ENCODE results near the gene MRPL22. TPM values are rescaled to one million over a fixed set of nuclear protein-coding genes. Genes with fewer than 3 reads are reported as not detected.

MRPL22 gene
- total and polyA plus RNA-seq, 2 of the 13 experiments (the other 11 are each of a cell fraction or from before 2014, with no cell fraction given): 66.8 to 84.8 TPM

GRCh38 chr5:155008669-155009068, 67.8 kb downstream of the MRPL22 start (continued):
- no peak for TF ChIP-seq ZNF354B (CRISPR knock-in tag; IDR thresholded peaks at IDR 0.05)
- TF ChIP-seq ZNF891 (CRISPR knock-in tag; IDR thresholded peaks at IDR 0.05): no peak
- TF ChIP-seq EEA1 (CRISPR knock-in tag; IDR thresholded peaks at IDR 0.05; ENCODE audit: borderline replicate concordance): no peak
- peak; percentile 83 for TF ChIP-seq FOSL1 (CRISPR knock-in tag; IDR thresholded peaks at IDR 0.05; ENCODE audit: borderline replicate concordance)
- peak; percentile 74 for TF ChIP-seq HDAC1 (CRISPR knock-in tag; IDR thresholded peaks at IDR 0.05)
- no peak for TF ChIP-seq PATZ1 (CRISPR knock-in tag; IDR thresholded peaks at IDR 0.05)
- TF ChIP-seq ZNF609 (CRISPR knock-in tag; IDR thresholded peaks at IDR 0.05; ENCODE audit: borderline replicate concordance): no peak
- TF ChIP-seq ZNF460 (CRISPR knock-in tag; IDR thresholded peaks at IDR 0.05; ENCODE audit: borderline replicate concordance): no peak
- TF ChIP-seq ZNF841 (CRISPR knock-in tag; IDR thresholded peaks at IDR 0.05; ENCODE audit: borderline replicate concordance): no peak
- TF ChIP-seq IRF2 (CRISPR knock-in tag; IDR thresholded peaks at IDR 0.05): 0 out of 2 replicates have a peak, but pooled peaks have one; percentile 47
- peak; percentile 99 for TF ChIP-seq FOSL2 (CRISPR knock-in tag; IDR thresholded peaks at IDR 0.05)
- TF ChIP-seq GABPA (IDR thresholded peaks at IDR 0.05; ENCODE audit: low read depth, low read length): no peak
- TF ChIP-seq GABPA (CRISPR knock-in tag; IDR thresholded peaks at IDR 0.05; ENCODE audit: low read depth): no peak
- TF ChIP-seq ZSCAN21 (CRISPR knock-in tag; IDR thresholded peaks at IDR 0.05; ENCODE audit: borderline replicate concordance): no peak
- no peak for TF ChIP-seq ARNT2 (CRISPR knock-in tag; IDR thresholded peaks at IDR 0.05; ENCODE audit: low read depth)
- TF ChIP-seq ZSCAN9 (CRISPR knock-in tag; IDR thresholded peaks at IDR 0.05; ENCODE audit: borderline replicate concordance): no peak
- no peak for TF ChIP-seq ZNF619 (CRISPR knock-in tag; IDR thresholded peaks at IDR 0.05)
- no peak for TF ChIP-seq ZXDC (CRISPR knock-in tag; IDR thresholded peaks at IDR 0.05)
- no peak for TF ChIP-seq TMF1 (CRISPR knock-in tag; IDR thresholded peaks at IDR 0.05; ENCODE audit: low read depth)
- TF ChIP-seq MED8 (CRISPR knock-in tag; IDR thresholded peaks at IDR 0.05; ENCODE audit: insufficient replicate concordance): no peak
- peak; percentile 89 for TF ChIP-seq GFI1 (CRISPR knock-in tag; IDR thresholded peaks at IDR 0.05; ENCODE audit: borderline replicate concordance)
- no peak for TF ChIP-seq REPIN1 (CRISPR knock-in tag; IDR thresholded peaks at IDR 0.05; ENCODE audit: borderline replicate concordance, low read depth)
